Tibial nerve (tissue), 3 donors: ENCODE data around the gene EPHA6.

Source experiments
- EP300 ChIP-seq, 2 donors: sonication (generic); formaldehyde crosslinking; IDR thresholded peaks; one replicate each; pipeline ENCODE4 v1.6.1; 2017; ENCODE audit warnings: antibody characterized with exemption in 2 of 2, mild to moderate bottlenecking in 1 of 2
- POLR2A ChIP-seq, 2 donors: fragments of 450-650 bp; IDR thresholded peaks; one replicate each; pipeline ENCODE4 v1.6.1; 2017; ENCODE audit warnings: antibody characterized with exemption in 2 of 2, mild to moderate bottlenecking in 2 of 2, moderate library complexity in 2 of 2

DNA sequence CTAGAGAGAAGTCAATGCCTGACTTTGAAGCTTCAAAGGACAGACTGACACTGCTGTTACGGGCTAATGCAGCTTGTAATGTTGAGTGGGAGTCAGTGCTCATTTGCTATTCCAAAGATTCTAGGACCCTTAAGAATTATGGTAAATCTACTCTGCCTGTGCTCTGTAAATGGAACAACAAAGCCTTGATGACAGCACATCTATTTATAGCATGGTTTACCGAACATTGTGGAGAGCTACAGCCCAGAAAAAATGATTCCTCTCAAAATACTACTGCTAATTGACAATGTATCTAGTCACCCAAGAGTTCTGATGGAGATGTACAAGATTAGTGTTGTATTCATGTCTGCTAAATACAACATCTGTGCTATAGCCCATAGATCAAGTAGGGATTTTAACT, 262.3 kb downstream of the EPHA6 start:
- TF ChIP-seq POLR2A (IDR thresholded peaks at IDR 0.05) (no peak), EP300 (IDR thresholded peaks at IDR 0.05) (no peak)
